Effector CD8-positive, alpha-beta T cell (primary cell): ENCODE results near the gene XPR1.
"Not testable (repeated sequence)": the region's sequence is repeated elsewhere in the genome, so short reads cannot be mapped to it uniquely, and the experiment has no call there.

Source experiments
- DNase-seq: peaks from one replicate; lab custom pipeline; 2025; lab: John Stamatoyannopoulos, UW

Gene XPR1

DNA sequence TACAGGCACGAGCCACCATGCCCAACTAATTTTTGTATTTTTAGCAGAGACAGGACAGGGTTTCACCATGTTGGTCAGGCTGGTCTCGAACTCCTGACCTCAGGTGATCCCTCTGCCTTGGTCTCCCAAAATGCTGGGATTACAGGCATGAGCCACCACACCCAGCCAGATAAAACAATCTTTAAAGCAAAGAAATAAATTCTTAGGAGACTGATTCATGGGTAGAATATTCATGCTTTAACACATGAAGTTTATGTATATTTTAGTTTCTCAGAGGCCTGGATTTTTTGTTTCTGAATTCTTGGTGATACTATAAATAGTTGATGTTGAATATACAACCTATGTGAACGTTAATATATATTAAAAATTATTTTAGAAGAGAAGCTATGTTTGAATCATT lies 153.5 kb downstream of the XPR1 start:
- no peak for DNase-seq

DNA sequence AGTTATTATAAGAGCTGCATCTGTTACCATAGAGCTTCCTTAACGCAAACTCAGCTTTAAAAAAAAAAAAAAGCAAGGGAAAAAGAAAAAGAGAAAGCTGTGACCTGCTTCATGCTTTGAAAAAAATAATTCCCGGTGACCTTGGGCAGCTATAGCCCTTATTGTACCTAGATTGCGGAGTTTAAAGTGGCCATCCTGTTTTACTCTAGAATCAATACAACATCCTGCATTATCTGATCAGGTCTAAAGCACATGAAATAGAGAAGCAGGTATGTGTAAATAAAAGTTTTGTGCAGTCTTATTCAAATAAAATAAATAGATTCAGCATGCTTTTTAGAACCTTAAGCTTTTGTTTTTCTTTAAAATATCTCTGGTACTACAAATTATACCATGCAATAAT lies 154.1 kb downstream of the XPR1 start:
- DNase-seq = no peak

DNA sequence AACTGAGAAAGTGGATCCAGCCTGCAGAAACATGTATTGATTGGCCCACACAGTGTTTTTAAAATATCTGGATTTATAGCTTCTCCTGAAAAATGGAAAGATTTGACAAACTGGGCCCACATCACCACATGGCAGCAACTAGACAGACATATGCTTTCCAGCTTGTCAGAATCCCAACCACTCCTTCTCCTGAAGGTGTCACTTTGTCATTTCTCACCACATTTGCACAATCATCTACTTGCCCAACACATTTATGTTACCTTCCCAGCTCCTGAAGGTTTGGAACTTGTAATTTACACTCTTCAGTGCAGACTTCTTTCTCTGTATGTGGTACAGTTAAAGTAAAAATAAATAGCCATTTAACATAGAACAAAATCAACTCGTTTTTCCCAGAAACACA lies 154.8 kb downstream of the XPR1 start:
- no peak for DNase-seq

DNA sequence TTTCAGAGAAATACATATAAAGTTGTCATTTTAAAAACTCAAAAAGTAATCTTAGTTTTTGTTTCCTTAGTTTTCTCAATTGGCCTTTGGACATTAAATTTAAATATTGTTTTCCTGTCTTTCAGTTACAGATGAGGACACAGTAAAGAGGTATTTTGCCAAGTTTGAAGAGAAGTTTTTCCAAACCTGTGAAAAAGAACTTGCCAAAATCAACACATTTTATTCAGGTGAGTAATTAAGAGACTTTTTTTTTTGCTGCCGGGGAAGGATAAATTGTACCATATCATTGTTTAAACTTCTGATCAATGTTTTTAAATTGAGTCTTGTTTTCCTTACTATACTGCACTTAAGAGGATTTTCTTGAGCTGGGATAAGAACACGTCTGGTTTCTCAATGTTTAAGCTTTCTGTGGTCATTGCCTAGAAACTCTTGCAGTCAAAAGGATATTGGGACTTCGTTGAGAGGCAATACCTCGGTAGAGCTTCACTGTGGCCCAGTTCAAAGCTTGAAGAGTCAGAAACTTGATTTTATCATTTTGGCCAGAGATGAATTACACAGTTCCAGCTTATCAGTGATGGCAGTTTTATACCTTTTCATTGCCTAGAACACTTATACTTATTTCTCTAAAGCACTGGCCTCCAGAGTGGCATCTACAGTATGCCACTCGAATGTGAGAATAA lies 155.9 kb downstream of the XPR1 start:
- DNase-seq = no peak

DNA sequence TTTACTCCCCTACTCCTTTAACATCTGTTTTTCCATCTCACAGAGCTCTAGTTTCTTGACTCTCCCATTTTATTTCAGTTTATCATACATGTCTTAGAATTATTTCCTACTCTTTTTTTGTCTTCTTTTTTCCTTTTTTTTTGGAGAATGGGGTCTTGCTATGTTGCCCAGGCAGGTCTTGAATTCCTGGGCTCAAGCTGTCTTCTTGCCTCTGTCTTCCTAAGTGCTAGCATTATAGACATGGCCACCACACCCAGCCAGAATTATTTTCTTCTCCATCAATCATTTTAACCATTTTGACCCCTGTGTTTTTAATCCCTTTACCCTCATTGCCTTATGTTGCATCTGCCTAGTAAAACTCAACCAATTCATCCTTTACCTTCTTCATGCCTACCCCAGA lies 157.6 kb downstream of the XPR1 start:
- DNase-seq = no peak

DNA sequence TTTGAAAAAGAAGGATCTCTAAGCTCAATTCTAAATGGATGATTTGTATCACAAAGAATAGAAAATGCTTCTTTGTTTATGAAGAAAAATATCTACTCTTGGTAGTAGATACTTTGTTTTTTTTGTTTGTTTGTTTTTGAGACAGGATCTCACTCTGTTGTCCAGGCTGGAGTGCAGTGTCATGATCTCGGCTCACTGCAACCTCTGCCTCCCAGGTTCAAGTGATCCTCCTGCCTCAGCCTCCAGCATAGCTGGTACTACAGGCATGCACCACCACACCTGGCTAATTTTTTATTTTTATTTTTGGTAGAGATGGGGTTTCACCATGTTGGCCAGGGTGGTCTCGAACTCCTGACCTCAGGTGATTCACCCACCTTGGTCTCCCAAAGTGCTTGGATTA lies 159.3 kb downstream of the XPR1 start:
- not testable (repeated sequence) for DNase-seq

DNA sequence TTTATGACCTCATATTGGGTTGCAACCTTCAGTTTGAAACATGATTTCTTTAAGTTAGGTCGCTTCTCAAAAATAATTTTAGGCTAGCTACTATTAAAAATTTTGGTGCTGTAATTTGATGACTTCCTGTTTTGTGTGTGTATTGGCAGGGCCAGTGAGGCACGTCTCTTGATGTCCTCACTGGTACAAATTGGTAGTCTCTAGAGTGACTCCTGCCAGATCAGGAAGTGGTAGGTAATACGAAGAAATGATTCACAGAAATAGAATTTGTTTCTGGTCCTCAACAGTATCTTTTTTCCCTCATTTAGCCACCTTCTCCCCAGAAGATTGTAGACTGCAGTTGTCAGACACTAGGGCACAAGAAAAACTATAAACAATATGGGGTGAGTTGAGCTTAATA lies 160.0 kb downstream of the XPR1 start:
- no peak for DNase-seq

DNA sequence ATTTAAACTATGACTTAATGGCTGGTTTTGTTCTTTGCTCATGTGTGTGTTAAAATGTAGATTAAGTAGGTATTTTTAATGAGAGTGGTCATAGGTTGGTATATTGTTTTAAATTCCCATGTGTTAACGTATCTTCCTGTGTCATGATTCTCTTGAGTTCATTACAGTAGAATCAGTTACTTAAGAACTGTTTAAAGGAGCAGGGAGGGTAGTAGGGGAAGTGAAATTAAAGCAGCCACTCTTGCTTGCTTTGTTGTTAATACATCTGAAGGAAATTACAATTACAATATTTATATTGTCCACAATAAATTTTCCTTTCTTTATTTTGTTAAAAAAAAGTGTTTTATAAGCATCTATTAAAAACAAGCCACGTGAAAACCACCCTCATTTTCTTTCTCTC lies 161.6 kb downstream of the XPR1 start:
- DNase-seq = no peak

DNA sequence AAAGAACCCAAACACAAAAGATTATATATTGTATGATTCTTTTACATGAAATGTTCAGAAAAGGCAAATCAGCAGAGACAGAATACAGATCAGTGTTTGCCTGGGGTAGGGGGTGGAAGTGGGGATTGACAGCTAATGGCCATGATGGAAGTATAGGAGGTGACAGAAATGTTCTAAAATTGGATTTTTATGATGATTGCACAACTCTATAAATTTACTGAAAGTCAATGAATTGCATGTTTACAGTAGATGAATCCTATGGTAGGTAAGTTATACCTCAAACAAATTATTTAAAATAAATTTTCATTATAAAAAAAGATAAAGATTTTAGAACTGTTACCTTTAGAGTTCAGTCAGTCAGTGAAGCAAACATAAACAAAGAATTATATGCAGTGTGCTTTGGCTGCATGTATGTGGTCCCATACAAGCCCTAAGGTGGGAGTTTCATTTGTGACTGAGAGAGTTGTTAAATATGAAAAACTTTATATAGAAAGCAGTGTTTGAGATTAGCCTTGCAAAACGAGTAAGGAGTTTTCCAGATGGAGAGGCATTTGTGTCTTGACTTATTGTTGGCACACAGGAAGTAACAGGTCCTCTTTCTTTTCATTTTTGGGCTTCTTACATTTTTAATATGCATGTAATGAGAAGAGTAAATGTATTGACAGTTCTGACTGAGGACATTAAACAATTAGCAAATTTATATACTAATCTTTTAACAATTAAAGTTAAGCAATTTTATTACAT lies 165.2 kb downstream of the XPR1 start:
- DNase-seq = no peak

DNA sequence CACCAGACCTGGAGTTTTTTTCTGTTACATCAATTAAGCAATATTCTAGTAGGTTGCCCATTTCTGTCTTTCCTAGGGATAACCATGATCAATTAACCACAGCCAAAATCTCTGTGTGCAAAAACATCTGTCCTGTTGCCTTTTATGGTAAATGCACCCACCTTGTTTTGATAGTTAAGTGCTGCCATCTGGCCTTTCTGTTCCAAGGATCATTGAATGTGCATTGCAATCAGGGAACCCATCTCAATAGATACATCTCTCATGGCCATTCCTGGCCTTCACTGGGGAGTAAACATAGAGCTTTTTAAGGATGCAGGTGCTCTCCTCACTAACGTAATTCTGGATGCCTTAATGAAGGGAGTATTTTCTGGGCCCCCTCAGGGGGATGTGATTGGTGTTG lies 169.1 kb downstream of the XPR1 start:
- DNase-seq = no peak

DNA sequence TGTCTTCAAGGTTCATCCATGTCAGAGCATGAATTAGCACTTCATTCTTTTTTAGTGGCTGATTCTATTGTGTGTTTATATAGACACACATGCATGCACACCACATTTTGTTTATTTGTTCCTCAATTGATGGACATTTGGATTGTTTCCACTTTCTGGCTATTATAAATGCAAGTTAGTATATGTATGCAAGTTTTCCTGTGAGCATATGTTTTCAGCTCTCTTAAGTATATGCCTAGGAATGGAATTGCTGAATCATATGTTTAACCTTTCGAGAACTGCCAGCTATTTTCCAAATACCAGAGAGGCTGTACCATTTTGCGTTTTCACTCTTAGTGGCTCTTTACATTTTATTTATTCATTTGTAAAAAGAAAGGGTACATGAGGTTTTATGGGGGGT lies 171.0 kb downstream of the XPR1 start:
- DNase-seq = no peak

DNA sequence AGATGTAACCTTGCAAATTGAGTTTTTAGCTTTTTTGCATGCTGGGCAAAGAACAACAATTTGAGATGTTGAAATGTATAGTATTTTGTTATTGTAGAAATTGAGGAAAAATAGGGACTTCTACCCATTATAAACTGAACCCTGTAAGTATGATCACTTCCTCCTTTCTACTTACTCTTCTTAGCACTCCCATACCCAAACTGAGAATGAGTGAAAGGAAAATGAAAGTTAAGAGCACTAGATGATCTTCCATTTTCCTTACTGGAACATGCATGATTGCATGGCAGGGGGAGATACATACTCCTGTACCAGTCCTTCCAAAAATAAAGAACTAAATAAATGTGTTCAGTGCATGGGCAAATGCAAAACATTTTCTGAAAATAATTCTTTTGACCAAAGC lies 173.5 kb downstream of the XPR1 start:
- no peak for DNase-seq

DNA sequence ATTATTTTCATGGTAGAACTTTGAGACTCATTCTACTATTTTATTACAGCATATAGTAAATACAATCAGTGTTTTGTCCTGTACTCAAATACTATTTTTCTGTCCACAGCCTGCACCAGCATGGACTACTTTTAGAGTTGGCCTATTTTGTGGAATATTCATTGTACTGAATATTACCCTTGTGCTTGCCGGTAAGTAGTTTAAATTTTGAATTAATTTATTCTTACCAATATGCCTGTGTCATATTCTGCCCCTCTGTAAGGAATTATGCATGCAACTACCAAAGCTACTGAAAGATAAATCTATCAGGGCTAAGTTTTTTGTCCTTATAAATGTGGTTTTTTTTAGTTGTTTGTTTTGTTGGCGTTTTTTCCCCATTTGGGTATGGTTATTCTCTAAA lies 179.5 kb downstream of the XPR1 start:
- DNase-seq = no peak

DNA sequence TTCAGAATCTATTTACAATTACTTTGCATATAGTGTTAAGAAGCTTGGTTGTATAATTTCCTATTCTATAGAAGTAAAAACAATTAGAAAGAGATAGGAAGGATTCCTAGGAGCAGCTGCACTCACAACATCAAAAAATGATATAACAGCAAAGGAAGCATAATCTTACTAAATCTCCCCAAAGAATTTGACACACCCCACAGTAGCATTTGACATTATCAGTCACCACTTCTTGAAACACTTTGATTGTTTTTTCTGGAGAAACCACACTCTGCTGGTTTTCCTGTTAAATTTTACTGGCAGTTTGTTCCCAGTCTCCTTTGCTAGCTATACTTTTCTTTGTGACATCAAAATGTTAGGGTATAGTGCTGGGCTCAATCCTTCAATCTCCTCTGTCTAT lies 180.1 kb downstream of the XPR1 start:
- DNase-seq = no peak

DNA sequence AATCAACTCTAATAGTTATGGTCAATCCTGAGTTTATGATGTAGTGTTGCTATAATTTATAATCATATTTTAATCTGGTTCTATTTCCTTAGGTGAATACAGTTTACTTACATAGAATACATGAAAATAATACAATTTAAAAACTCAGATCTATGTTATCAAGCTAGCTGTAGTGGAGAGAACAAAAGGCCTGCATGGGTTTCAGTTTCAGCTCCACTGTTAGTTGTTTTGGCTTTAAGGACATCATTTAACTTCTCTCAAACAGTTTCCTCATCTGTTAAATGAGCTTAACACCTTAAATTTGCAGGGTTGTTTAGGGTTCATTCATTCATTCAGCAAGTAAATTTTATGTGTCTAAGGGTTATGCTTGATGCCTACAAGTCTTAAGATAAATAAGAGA lies 182.4 kb downstream of the XPR1 start:
- no peak for DNase-seq

DNA sequence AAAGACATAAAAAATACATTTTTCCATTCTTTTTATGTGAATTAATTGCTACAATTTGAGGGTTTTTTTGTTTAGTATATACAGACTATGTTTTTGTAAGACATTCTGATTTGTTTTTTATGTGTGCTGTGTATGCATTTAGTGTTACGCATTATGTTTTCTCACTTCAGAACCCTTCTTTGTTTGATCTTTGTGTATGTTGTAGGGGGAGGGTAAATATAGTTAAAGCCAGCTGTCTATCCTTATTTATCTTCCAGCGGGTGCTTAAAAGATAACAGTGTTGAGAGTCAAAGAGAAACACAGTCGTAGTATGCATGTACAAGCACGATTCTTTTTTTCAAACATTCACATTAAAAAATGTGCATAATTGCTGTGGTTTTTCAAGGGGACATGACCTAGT lies 183.4 kb downstream of the XPR1 start:
- DNase-seq = no peak

DNA sequence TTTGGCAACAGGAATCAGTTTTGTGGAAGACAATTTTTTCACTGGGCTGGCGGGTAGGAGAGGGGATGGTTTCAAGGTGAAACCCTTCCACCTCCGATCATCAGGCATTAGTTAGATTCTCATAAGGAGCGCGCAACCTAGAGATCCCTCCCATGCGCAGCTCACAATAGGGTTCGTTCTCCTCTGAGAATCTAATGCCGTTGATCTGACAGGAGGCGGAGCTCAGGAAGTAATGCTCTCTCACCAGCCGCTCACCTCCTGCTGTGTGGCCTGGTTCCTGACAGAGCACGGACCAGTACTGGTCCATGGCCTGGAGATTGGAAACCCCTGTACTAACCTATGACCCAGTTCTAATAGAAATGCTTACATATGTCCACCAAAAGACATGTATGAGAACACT lies 184.3 kb downstream of the XPR1 start:
- no peak for DNase-seq

DNA sequence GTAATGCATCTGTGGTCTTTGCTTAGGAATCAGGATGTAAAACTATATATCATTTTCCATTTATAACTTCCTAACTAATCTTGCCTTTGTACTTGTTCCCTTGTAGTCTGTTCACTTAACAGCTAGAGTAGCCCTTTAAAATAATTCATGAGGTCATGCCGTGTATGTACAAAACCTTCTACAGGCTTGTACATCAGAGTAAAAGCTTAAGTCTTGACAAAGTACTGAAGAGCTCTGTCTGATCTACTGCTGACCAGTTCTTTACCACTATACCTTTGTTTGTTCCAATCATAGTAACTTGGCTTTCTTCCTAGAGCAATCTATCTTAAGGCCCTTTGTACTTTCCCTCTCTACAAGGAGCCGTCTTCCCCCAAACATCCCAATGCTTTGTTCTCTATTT lies 190.1 kb downstream of the XPR1 start:
- DNase-seq = no peak

DNA sequence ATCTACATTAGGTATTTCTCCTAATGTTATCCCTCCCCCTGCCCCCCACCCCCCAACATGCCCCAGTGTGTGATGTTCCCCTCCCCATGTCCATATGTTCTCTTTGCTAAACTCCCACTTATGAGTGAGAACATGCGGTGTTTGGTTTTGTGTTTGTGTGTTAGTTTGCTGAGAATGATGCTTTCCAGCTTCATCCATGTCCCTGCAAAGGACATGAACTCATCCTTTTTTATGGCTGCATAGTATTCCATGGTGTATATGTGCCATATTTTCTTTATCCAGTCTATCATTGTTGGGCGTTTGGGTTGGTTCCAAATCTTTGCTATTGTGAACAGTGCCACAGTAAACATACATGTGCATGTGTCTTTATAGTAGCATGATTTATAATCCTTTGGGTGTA lies 199.7 kb downstream of the XPR1 start:
- not testable (repeated sequence) for DNase-seq

DNA sequence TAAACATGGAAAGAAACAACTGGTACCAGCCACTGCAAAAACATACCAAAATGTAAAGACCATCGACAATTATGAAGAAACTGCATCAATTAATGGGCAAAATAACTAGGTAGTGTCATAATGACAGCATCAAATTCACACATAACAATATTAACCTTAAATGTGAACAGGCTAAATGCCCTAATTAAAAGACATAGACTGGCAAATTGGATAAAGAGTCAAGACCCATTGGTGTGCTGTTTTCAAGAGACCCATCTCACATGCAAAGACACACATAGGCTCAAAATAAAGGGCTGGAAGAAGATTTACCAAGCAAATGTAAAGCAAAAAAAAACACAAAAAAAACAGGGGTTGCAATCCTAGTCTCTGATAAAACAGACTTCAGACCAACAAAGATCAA lies 201.4 kb downstream of the XPR1 start:
- DNase-seq = not testable (repeated sequence)

DNA sequence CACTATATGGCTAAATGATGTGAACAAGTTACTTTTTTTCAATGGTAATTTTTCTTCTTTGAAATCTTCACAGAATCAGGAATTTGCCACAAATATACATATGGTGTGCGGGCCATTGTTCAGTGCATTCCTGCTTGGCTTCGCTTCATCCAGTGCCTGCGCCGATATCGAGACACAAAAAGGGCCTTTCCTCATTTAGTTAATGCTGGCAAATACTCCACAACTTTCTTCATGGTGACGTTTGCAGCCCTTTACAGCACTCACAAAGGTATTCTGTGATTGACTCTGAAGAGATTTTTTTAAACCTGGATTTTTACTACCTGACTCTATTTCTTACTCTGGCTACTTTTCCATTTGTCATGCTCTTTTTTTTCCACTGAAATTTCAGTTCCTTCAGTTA lies 204.6 kb downstream of the XPR1 start:
- DNase-seq = no peak

DNA sequence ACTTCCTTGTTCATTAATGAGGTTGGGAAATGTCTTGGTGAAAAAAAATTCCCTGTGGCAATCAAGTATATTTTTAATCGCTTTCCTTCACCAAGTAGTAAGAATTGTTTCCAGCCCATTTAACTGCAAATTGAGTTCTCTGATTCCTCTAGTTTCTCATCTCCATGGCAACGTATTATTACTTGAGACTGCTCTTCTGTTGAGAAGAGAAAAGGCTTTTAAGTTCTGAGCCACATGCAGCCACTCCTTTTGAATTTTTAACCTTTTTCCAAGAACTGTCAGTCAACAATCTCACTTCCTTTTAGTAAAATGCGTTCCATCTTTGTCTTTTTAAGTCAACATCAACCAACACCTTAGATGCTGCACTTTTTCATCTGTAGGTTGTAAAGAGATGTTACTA lies 205.2 kb downstream of the XPR1 start:
- no peak for DNase-seq

DNA sequence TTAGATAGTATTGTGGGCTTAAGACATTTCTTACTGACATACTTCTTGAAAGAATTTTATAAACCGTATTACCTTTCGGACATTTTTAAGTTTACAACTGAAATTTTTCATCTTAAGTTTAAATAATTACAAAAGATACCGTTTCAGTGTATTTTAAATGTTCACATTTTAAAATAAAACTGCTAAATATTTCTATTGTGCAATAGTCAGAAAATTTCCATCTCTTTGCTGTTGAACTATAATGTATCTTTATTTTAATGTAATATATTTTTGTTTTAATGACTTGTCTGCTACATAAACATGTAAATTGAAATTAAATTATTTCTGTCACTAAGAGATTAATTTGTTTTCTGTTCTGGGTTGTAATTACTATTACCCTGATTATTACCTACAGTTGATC lies 206.7 kb downstream of the XPR1 start:
- no peak for DNase-seq

DNA sequence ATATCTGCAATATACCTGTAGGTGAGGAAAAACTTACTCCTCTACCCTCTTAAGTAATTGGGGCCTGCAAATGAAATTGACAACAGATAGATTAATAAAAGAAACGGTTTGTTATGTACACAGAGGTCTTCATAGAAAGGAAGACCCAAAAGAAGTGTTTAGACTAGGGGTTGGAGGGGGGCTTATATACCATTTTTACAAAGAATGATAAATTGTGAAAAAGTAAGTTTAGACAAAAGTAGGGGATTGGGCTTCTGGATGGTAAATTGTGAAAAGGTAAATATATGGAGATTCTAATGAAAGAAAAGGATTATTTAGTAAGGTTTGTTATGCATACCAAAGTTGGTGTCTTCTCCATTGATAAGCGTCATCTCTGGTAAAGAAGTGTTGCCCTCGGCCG lies 207.7 kb downstream of the XPR1 start:
- no peak for DNase-seq
